Endothelial cell of umbilical vein (primary cell): Measurements from ENCODE around the gene RIOX2.
A peak's percentile ranks its signal among the peaks of the same experiment; 100 is the strongest.

Experiments
- CTCF ChIP-seq, 2 donors: IDR thresholded peaks; 1 replicate in 1 of 2; 2 replicates in 1 of 2; pipeline ENCODE4 v1.5.1; 2011; ENCODE audit warnings: low read length in 2 of 2, mild to moderate bottlenecking in 2 of 2, moderate library complexity in 2 of 2, control low read depth in 1 of 2, inconsistent platforms in 1 of 2, low read depth in 1 of 2; ENCODE audit not compliant: insufficient read depth in 1 of 2; ENCODE audit errors: extremely low read depth in 1 of 2
- EZH2 ChIP-seq: IDR thresholded peaks from 2 replicates; pipeline ENCODE4 v1.6.1; 2012; ENCODE audit warnings: borderline replicate concordance, low read depth, mild to moderate bottlenecking, moderate library complexity, low read length, inconsistent platforms; ENCODE audit not compliant: severe bottlenecking
- JUN ChIP-seq: IDR thresholded peaks from 2 replicates; pipeline ENCODE4 v1.6.1; 2011; ENCODE audit warnings: borderline replicate concordance, low read depth; ENCODE audit not compliant: insufficient read length, insufficient read depth
- MAX ChIP-seq: IDR thresholded peaks from 2 replicates; pipeline ENCODE4 v1.6.1; 2011; ENCODE audit not compliant: insufficient read depth, insufficient read length
- POLR2A ChIP-seq: IDR thresholded peaks from 2 replicates; pipeline ENCODE4 v1.6.1; 2012; ENCODE audit warnings: low read depth, mild to moderate bottlenecking, control low read depth, low read length
- POLR2AphosphoS5 ChIP-seq: IDR thresholded peaks from 2 replicates; pipeline ENCODE4 v1.6.1; 2012; ENCODE audit warnings: low read depth, mild to moderate bottlenecking, control low read depth, low read length, moderate library complexity; ENCODE audit not compliant: insufficient read depth

- TF ChIP-seq CTCF (IDR thresholded peaks at IDR 0.05; ENCODE audit: extremely low read depth in 1 of 2, insufficient read depth in 1 of 2, low read depth in 1 of 2, low read length in 2 of 2): no peak
- TF ChIP-seq EZH2: no peak
- no peak for TF ChIP-seq POLR2A
- TF ChIP-seq MAX: no peak
- no peak for TF ChIP-seq POLR2AphosphoS5
- TF ChIP-seq JUN: peak; percentile 7
Measured at GRCh38 chr3:98013411-98014267, 41.4 kb upstream of the RIOX2 start.
